CD4-positive, alpha-beta T cell treated with Interferon alpha-2 for 1 hour (primary cell): ENCODE data around the gene GSDME.

ENCODE experiments used
- DNase-seq, 2 donors: peaks; one replicate each; pipeline ENCODE4 v3.0.0-alpha.2; 2020 to 2022

GSDME gene

DNA sequence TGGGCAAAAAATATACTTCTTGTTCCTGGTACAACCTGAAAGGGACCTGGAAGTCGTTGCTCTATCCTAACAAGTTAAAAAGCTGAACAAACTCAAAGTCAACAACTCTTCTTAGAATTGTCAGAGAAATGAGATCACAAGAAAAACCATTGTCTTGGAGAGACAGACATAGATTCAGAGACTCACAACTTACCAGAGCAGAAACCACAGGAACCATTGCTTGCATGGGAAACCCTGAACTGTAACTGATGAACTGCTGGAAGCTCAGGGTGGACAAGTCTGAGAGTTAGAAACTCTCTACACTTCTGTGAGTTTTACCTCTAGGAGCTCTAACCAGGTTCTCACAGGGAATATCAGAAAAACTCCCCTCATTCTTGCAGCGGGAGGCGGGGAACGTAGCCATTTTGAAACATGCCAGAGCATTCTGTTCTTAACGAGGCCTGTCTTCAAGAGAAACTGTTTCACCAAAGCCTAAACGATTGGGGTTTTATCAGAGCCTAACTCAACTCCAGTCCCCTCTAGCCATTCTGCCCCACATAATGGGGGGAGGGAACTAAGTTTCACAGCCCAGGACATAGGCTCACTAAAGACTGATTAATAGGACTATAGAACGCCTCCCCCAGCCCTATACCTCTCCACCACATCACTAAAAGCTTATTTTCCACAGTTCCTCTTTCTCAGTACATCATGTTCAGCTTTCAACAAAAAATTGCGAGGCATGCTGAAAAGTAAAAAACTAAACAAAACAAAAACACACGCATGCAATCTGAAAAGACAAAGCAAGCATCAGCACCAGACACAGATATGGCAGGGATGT is 12.0 kb upstream of the GSDME start:
- no peak for DNase-seq

DNA sequence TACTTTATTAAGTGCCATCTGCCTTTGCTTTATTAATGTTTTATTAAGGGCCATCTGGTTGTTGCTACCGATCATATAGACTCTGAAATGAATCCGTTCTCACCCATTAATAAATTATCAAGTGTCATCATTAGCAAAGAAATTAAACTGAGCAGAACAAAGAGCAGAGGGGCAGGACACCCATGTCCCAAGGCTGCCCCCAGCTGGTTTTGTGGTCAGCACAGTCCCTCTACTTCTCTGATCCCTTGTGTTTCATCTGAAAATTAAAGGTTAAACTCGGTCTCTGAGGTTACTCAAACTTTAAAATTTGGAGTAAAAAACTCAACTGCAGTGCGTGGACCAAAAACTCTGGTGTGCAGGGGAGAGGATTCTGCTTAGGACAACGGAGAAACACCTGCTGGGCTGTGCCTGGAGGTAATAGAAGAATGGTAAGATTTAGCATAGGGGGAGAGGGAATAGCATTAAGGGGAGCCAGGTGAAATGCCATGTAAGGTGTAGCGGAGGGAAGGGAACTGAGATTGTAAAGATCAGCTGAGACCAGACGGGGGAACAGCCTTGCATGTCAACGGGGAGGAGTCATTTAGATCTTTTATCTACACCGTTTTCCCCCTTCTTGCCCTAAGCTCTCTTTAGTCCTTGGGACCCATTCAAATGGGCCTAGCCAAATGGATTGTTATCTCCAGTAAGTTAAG is 10.8 kb upstream of the GSDME start:
- no peak for DNase-seq

DNA sequence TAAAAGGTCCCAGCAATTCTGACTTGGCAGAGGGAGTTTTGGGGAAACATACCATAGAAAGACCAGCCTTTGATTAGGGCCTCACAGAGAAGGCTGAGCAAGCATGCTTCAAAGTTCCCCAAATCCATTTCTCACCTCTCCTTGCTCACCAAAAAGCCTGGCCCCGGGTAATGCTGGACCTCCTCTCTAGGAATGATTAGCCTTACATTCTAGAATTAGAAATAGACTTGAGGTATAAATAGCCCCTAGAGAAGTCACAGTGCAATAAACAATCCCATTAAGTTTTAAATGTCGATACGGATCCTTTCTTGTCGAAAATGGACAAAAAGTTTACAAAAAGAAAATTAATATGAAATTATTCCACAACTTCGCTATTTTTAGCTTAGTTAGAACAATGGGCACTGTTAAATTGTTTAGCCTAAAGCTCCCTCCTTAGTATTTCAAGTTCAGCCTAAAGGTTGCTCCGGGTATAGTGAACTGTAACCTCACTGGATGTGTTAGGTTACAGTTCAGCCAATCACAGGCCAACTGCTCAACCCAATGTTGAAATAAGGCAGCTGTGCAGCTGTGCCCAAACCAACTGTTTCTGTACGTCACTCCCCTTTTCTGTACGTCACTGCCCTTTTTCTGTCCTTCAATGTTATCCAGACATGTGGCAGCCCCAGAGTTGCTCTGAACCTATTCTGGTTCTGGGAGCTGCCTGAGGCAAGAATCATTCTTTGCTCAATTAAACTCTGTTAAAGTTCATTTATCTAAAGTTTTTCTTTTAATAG is 7.9 kb upstream of the GSDME start:
- DNase-seq, result no peak

DNA sequence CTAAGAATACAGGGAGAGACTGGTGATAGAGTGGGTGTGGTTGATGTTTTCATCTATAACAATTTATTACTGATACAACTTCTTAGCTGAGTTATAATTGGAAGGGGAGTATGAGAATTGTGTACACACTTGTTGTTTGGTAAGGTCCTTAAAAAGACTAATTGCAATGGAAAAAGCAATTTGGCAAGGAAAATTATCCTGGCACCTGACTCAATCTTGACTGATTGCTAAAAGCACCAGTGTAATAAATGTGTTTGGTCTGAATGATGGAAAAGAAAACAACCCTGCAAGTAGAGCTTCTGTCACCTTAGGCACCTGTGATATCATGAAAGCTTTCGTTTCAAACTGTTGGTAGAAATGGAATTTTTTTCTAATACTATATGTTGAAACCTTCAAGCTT is 6.7 kb upstream of the GSDME start:
- no peak for DNase-seq

DNA sequence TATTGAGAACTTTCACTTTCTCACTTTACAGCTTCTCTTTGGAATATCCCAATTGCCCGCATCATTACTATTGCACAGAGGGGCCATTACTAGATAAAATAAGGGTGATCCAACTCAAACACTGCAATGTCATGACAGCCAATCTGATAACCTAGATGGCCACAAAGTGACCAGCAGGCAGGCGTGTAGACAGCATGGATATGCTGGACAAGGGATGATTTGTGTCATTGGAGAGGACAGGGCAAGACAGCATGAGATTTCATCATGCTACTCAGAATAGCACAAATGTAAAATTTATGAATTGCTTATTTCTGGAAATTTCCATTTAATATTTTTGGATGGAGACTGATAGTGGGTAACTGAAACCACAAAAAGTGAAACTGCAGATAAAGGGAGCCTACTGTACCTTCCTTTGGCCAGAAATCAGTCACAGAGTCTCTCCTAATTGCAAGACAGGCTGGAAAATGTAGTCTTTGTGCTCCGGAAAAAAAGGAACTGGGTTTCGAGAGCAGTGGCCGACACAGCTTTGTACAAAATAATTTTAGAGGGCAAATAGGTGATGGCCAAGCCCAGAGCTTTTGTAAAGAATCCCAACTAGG is 6.1 kb upstream of the GSDME start:
- DNase-seq, result no peak

DNA sequence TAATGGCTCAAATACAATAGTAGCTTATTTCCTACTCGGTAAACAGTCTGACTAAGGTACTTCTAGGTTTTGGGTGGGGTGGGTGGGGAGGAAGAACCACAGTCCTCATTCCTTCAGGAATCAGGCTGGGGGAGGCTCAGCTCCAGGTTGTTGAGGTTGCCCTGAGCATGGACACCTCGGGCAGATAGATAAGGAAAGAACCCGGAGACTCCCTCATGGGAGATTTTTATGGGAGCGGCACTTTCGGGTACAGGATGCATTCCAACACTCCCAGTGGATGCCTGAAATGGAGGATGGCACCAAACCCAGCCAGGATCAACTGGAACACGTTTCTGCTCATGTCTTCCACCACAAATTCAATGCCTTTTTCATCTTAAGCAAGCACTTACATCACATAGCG is 5.5 kb upstream of the GSDME start:
- DNase-seq, result no peak

DNA sequence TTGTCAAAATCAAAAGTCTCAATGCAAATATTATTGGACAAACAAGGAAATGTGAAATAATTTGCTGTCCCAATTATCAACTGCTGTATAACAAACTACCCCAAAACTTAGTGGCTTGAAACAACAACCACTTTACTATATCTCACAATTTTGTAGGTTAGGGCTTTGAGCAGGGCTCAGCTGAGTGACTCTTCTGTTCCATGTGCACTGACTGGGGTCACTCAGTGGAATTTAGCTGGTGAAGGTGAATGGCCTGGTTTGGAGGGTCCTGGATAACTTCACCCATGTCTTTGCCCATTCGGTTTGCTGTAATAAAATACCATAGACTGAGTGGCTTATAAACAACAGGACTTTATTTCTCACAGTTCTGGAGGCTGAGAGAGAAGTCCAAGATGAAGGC is 3.7 kb upstream of the GSDME start:
- DNase-seq, result no peak

DNA sequence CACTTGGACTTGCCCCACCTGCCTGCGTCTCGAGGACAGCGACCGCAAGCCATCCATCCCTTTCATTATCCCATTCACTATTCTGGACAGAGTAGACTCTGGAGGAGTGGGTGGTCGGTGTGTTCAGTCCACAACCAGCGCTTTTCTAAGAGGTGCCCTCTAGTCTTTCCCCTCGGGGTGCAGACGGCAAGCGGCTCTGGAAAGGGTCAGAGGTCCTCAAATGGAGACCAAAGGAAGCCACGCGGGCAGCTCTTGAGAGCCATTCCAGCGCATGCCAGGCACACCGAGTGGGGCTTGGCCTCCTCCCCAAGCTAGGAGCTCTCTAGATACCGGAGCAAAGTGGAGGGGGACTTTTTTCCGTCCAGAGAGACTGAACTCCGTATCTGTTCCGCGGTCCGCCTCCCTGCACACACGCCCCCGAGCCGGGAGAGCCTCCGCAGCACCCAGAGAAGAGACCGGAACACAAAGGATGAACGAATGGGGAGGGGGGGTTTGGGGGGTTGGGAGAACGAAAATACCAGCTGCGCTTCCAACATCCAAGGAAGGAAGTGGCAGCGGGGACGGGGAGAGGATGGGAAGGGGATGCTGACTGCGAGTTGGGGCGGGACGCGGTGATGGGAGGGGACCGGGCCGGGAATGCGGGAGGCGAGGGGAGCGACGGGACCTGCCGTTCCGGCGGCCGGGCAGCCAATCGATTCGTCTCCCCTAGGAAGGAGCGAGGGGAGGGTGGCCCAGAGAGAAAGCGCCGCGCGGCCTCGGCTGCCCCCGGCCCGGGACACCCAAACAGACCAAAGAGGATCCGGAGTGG is 515 bp downstream of the GSDME start:
- DNase-seq, result no peak

DNA sequence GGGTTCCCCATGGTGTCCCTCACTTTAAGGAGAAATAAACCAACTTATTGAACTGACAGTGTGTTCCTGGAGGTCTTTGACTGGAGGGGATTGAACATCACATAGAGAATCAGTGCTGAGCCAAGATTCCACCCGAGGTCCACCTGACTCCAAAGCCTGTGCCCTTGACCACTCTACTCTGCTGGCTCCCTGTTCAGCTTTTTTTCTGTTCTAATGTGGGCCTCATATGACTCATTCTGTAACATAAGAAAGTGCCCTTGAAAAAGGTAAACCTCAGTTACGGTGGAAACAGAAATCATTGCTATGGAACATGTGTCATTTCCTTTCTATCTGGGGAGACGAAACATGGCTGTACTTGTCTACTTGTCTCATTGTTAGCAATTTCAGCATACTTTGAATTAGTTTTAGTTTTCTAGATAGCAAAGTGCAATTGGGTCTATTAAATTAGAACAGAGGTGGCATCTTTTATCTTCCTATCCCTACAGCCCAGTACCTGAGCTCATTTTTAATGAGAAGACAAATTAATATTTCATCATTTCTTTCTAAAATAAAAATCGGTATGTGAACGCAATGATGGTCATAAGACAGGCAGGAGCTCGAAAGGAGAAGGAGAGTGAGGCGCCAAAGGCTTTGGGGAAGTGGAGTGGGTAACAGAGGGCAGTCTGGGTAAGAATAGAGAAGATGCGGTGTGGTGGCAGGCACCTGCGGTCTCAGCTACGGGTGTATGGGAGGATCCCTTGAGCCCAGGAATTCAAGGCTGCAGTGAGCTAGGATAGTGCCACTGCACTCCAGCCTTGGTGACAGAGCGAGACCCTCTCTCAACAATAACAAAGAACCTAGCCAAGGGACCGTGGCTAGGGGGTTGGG is 1.5 kb downstream of the GSDME start:
- no peak for DNase-seq

DNA sequence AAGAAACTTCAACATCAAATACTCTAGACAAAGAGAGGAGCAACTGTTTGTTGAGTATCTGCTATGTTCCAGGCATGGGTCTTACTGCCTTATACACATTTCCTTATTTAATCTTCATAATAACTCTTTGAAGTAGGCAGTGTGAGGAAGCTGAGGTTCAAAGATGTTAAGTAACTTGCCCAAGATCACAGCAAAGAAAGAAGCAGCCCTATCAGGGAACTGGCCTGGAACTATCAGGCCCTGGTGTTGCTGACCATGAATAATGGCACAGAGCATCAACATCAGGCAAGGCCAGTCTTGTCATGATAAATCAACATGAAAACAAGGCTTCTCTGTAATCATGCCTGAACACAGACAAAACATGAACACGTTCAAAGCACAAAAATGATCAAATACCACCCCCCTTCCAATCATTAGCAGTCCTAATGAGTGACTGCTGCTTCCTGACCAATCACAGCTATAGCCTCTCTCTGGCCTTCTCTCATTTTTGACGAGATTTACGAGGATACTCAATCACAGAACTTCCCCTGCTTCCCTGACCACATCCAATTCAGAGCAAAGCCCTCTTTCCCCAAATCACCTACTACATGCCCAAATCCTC is 2.3 kb downstream of the GSDME start:
- no peak for DNase-seq

DNA sequence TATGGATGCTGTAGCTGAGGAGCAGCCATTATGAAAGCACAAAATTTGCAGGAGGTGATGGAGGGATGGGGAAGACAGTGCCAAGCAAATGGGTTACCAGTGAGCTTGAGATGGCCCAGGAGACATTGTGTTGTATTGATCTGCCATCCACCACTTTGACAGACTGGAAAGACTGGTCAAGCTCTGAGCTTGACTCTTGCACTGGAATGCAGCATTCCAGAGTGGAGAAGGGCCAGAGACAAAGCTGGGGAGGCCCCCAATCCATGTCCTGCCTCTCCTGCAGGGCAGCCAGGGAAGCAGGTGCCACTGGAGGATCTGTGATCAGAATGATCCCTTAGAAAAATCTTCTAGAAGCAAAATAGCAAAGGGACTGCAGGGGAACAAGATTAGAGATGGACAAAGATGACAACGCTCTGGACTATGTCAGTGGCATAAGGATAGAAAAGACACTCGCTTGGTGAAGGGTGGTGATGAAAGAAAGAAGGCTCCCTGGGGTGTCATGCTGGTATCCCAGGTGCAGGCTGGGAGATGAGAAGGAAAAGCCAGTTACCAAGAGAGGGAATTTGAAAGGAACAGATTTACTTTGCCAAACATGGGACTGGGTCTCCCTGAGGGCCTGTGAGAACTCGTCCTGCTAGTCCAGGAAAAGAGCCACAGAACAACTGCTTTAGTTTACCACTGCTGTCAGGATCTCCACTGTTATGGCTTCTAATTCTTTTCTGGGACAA is 5.0 kb downstream of the GSDME start:
- DNase-seq, result no peak

DNA sequence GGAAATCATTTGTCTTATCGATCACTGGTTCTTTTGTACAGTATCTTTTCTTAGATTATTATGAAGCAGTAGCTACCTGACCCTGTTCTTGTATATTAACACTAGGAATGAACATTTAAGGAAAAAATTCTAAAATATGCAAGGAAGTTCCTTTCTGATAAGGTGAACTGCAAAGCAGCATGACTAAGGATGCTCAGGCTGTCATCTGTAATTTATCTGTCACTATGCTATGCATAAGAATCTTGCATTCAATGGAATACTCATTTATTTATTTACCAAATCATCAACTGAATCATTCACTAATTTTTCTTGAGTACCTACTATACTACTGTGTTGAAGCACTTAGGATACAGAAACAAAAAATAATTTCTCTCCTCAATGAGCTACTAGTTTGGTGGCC is 5.8 kb downstream of the GSDME start:
- DNase-seq, result no peak

DNA sequence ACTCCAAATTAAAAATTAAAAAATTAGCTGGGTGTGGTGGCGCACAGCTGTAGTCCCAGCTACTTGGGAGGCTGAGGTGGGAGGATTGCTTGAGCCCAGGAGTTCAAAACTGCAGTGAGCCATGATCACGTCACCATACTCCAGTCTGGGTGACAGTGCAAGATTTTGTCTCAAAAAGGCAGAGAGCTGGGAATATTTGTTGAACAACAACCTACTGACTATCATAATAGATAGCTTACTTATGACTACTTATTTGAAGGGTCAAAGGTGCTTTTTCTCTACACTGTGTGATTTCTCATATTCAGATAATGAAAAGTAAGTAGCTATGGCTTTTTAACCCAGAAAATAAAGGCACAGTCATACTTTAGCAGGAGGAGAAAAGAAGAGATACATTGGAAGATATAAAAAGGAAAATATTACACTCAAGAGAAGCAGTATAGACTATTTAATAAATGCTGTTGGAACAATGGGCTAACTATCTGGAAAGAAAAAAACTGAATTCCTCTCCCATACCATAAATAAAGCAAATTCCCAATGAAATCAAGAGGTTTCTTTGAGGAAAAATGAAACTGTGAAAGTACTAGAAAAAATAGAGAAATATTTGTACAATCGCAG is 6.7 kb downstream of the GSDME start:
- DNase-seq, result no peak

DNA sequence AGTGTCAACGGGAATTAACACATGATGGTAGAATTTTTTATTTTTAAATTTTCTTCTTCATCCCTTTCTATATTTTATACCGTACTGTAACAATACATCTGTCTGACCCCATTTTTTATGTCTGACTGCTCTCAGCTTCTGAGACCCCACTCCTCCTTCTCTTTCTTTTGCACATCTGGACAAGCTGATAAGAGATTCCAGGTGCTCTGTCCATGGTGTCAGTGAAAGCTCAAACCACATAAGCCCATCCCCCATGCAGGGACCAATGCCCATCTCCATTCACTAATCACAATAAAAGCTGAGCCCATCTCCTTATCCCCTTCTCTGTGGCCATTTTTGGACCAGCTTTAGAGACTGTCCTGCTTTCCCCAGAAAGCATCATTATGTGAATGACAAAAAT is 8.7 kb downstream of the GSDME start:
- DNase-seq, result no peak

DNA sequence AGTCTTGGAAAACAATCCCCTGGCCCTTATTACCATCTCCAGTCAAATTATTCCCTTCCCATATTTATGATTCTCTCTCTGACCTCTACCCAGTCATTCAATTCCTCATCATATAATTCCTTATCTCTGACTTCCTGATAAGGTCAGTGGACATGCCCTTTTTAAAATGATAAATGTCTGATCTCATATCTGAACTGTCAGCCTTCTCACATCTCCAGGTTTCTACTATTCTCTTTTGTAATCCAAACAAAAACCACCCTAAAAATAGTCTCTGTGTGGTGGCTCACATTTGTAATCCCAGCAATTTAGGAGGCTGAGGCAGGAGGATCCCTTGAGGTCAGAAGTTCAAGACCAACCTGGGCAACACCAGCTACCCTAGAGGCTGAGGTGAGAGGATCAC is 11.9 kb downstream of the GSDME start:
- no peak for DNase-seq

DNA sequence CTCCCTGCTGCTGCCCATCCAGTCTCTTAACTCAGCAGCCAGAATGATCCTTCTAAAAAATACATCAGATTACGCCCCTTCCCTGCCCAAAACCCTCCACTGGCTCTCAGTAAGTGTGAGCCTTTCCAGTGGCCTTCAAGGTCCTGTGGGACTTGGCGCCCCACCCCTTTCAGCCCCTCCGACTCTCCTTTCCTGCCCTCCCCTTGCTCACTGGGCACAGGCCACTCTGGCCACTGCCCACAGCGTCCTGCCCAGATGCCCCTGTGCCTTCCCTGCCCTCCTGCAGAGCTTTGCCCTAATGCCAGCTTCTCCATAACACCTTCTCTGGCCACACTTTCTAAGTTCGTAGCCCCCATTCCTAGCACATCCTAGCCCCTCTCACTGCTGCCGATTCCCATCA is 13.8 kb downstream of the GSDME start:
- no peak for DNase-seq

DNA sequence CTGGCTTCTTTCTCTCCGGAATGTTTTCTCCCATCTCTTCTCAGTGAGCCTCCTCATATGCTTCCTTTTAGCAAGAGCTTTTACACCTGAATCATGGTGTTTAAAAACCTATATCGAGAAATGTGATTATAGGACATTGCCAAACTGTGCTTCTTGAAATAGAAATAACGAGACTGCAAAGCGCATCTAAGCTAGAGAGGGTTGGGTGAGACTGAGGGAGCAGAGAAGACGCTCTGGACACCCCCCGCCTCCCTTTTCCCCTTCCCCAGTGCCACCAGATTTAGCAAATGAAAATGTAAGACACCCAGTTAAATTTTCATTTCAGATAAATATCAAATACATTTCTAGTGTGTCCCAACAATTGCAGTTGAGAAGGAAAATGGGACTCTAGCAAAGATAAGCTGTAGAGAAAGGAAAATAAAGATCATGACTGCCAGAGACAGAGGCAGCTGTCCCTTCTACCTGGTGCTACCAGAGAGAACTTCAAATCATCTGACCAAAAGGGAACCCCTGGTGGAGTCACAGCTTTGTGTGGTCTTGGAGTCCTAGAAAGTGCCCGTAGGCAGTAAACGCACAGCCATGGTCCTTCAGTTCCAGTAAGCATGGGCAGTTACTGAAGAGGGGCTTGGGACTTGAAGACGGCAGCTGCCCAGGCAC is 14.6 kb downstream of the GSDME start:
- no peak for DNase-seq

DNA sequence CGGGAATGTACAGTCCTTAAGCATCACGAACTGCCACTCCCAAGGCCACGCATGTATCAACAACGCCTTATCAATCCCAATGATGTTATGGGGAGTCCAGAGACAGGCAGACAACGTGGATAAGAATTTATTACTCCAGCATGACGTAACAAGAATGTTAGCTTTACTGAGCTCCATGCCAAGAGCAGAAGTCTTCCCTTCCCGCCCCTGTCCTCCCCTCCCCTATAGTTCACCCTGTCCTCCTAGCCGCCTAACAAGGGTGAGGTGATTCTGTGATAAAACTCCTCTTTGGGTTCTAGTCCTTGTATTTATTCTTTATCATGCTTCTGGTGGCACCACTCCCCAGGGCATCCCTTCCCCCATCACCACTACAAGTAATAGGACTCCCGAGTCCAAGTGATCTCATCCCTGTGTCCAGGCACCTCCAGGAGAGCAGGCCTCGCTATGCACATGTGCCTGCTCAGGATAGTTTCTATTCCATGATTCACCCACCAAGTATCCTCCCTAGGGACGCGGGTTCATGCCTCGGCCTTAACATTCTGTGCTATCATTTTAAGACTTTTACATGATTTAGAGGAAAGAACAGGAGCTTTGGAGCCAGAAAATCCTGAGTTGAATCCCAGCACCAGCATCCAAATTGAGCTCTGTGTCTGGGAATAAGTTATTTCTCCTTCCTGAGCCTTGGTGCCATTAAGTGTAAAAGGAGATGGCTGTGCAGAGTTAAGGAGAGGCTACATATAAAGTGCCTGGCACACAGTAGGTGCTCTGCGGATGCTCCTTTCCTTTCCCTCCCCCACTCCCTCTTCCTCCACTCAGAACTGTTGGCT is 15.4 kb downstream of the GSDME start:
- no peak for DNase-seq
